Suppressor macrophage treated with lipopolysaccharide for 4 hours (primary cell): ENCODE measurements around the gene HRH2.
A peak's percentile ranks its signal among the peaks of the same experiment; 100 is the strongest.

Source experiments
- DNase-seq: peaks from one replicate; pipeline ENCODE4 v3.0.0-alpha.2; 2020

HRH2 gene

DNA sequence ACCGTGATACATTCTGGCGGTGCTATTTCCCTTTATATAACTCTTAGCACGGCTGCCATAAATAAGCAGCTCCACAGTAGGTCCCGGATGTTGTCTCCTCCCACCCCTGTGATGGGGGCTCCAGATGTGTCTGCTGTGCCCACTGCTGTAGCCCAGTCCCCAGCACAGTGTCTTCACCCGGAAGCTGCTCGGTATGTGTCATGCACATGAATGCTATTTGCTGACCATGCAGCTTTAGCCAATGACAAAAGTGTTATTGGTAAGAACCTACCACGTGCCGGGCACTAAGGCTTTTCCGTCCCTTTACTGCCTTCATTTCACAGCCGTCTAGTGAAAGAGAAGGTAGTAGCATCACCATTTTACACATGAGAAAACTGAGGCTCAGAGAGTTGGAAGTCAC lies 20.2 kb downstream of the HRH2 start:
- no peak for DNase-seq

DNA sequence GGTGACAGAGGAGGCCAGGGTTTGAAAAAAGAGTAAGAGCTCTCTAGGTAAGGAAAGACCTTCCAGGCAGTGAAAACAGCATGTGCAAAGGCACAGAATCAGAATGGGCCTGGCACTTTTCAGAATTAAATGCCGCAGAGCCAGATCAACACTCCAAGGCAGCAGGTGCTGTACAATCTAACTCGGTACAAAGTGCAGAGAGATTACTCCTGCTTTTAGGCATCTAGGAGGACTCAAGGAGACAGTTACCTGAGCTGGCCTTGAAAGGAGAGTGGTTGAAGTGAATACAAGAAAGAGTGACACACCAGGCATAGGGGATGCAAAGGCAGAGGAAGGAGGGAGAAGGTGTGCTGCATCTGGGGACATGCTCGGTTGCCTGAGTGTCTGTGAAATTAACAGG lies 21.5 kb downstream of the HRH2 start:
- no peak for DNase-seq

DNA sequence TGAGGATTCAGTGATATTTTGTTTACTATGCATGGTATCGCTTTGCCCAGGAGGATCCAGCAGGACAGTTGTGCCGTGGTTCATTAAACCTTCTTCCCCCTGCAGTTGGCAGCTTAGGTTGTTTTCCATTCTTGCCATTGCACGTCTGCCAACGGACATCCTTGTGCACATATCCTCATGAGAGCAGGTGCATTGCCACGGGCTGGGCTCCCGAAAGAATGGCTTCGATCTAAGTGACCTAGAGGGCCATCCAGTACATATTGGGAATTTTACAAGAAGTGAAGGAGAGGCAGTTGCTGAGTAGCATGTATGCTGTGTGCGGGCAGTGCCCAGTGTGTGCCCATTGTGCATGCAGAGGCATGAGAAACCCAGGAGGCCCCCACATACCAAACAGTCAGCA lies 22.1 kb downstream of the HRH2 start:
- no peak for DNase-seq

DNA sequence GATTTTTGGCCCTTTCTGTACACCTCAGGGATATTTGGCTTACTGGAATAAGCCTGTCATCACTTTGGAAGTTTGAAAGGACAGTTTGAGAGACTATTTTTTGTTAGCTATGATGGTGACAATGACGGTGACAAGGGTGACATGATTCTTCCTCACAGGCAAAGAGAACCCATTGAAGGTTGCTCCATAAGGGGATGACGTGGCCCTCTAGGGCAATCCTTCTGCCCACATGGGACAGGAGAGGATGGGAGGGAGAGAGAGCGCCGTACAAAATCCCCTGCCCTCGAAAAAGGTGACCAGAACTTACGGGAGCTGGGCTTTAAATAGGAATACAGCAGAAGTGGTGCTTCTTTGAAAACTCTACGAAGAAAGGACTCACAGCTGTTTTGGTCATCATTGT lies 22.6 kb downstream of the HRH2 start:
- peak; percentile 69 for DNase-seq

GRCh38 chr5:175681045-175681967 lies 23.4 kb downstream of the HRH2 start:
- DNase-seq, result no peak

GRCh38 chr5:175681968-175682340 lies 24.1 kb downstream of the HRH2 start:
- DNase-seq, result no peak

- no peak for DNase-seq
These were observed 24.8 kb downstream of the HRH2 start for GRCh38 chr5:175682664-175683063.

- no peak for DNase-seq
These were observed 25.4 kb downstream of the HRH2 start for GRCh38 chr5:175683231-175683630.

- no peak for DNase-seq
These were observed 26.1 kb downstream of the HRH2 start for GRCh38 chr5:175683921-175684320.

DNA sequence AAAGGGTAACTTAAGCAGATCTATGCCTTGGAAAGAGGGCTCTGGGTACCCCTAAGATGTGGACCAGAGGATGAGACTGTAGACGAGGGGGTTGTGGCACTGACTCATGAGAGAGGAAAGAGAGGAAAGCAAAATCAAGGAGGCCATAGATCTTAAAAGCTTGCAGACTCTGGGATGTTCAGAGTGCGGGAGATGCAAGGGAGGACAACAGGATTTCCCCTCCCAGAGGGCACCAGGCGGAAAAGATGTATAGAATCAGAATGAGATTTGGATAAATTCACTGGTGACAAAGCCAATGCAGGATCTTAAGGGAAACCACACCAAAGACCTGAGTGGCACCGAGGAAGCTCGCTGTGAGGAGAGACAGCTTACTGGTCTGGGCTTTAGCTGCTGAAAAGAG lies 27.1 kb downstream of the HRH2 start:
- no peak for DNase-seq

- DNase-seq, result no peak
These were observed 28.0 kb downstream of the HRH2 start for GRCh38 chr5:175685701-175686350.

DNA sequence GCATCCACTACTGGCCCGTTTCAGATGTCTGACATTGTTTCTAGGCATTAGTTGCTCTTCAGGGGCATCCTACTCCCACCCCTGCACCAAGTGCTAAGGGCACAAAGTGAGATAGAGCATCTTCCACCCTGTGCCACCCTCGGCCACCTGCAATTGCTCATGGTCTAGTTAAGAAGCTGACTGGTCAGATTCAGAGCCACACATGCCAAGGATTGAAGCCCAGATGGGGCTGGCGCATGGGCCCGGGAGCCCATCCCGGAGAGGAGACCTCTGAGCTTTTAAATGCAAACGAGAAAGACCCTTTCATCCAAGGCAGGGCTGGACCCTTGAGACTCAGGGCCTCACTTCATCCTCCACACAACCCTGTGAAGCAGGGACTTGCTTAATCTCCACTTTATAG lies 28.5 kb downstream of the HRH2 start:
- DNase-seq, result no peak

DNA sequence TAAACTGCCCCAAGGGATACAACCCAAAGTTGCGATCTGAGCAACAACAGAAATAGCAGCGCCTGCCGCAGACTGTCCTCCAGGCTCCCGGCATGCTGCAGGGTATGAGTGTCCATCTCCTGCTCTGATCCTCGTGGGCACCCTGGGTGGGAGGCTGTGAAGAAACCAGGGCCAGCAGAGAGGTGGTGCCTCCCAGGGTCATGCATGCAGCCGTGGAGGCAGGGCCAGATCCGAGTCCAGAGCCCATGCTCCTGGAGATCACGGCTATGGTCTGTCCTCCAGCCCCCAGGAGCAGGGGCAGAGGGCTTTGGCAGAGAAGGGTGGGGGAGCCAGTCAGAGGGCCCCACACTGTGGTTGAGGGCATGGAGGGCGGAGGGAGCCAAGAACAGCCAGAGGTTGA lies 29.0 kb downstream of the HRH2 start:
- DNase-seq, result no peak

DNA sequence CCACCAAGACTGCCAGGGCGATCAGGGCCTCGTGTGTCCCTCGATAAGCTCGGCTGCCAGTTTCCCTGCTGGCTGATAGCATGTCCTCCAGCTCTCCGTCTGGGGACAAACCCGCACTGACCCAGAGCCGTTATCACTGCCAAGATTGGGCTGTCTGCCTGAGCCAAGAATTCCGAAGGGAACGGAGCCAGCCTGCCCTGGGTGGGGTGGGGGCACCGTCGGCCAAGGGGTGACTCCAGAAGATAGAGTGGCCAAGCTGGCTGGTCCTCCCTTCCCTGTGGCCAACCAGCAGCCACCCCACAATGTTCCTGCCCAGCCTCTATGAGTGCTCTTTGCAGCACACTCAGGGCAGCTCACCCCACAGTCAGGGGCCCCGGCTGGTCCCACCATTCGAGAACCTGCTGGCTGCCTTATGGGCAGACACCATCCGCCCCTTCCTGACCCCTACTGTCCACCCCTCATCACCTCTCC lies 29.4 kb downstream of the HRH2 start:
- no peak for DNase-seq

DNA sequence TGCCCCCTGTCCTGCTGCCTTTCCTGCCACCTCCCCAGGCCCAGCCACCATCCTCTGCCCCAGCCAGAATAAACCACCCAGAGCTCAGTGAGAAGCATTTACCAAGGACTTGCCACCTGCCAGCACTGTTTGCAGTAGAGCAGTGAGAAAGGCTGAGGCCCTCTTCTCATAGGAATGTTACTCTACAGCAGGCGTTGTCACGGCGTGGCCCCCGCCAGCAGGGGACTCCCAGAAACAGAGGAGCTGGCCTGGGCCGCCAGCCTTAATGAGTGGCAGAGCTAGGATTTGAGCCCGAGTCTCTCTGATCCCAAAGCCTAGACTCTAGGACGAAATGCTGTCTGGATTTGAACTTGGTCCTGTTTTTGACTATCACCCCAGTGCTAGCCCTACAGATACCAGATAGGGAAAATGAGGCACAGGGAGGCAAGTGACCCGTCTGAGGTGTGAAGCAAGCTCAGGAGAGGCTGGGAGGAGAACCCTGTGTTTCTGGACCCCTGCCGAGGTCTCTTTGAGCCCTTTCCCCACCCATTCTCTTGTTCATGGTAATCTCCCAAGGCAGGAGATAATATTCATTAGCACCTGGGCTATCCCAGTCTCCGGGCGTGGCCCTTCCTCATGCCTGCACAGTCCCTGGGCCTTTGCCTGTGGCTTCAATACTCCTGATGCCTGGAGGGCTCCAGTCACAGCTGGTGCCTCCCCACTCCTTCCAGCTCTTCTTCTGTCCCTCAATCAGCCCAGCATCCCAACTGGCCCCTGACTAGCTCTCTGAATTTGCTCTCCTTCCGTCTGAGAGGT lies 30.7 kb downstream of the HRH2 start:
- DNase-seq, result no peak

- peak; percentile 99 for DNase-seq
These were observed 31.5 kb downstream of the HRH2 start for GRCh38 chr5:175689147-175689991.

- DNase-seq, result no peak
These were observed 32.2 kb downstream of the HRH2 start for GRCh38 chr5:175690025-175690424.

DNA sequence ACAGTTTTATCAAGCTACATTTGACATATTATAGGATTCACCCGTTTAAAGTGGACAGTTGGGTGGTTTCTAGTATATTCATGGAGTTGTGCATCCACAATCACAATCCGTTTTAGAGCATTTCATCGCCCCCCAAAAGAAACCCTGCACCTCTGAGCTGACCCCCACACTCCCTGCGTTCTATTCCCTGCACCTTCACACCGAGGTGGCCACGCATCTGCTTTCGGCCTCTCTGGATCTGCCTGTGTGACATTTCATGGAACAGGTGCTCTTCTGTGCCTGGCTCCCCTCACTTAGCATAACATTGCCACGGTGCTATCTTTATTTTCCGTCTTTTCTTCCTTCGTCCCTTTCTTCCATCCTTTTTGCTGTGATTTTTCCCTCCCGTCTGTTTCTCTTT lies 32.7 kb downstream of the HRH2 start:
- no peak for DNase-seq

- no peak for DNase-seq
These were observed 33.9 kb downstream of the HRH2 start for GRCh38 chr5:175691761-175692160.

DNA sequence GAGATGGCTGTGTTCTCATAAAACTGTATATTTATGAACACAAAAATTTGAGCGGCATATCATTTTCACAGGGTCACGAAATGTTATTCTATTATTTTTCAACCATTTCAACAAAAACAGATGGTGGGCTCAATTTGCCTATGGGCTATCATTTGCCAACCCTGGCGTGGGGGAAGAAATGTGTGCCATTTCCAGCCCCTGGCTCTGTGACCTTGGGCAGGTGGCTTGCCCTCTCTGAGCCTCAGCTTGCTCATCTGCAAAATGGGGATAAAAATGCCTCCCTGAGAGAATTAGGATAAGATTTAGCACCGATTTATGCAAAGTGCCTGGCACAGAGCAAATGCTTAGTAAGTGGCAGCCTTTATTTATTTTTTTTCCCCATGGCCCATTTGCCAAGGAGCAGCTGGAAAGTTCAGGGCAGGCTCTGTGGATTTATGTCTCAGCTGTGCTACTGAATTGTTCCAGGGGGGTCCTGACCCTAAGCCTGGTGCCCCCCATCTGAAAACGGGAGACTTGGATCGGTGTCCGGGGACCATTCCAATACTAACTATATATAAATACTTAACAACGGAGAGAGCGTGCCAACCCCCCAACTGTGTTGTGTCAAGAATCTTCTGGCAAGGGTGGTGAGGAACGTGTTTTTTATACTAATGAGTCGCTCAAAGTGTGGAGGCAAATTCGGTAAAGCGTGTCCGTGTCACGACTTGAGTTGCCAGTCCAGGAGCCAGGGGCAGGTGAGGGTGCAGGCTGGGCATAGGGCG lies 34.5 kb downstream of the HRH2 start:
- DNase-seq, result no peak

DNA sequence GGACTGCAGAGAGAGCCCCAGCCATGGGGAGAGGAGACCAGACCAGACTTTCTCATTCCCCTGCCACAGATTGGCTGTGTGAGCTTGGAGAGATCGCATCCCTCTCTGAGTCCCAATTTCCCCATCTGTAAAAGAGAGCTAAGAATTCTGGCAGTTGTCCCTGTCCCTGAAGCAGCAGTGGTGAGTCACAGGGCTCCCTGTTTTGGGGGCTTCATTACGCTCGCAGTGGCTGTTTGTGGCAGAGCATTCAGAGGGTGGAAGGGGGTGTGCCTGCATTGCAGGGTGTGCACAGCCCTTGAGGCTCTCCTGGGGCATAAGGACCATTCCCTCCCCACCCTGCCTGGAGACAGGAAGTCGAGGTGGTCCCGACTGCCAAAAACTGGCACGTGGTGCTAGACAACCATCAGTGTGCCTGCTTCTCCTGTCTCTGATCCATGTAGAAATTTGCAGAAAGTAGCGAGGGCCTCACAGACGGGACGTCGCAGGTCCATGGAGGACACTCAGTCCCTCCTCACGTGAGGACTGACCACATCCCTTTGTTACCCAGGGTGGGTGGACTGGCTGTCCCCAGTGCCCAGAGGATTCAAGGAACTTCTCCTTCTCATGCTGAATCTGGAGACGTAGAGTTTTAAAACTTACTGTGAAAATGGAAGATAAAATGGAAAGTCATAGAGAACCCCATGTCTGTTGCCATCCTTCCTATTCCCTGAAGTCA lies 35.3 kb downstream of the HRH2 start:
- peak; percentile 74 for DNase-seq
